Keratinocyte (primary cell): Measurements from ENCODE around the gene DLGAP1. TPM values are rescaled to one million over a fixed set of nuclear protein-coding genes. Genes with fewer than 3 reads are reported as not detected.

Source experiments
- DNase-seq: peaks from one replicate; pipeline ENCODE4 v3.0.0-alpha.2; 2011; ENCODE audit warnings: low read depth, missing footprints, low spot score
- FAIRE-seq: peaks from 2 replicates; lab custom pipeline; 2011; peaks lifted over from hg19 to GRCh38; lab: Jason Lieb, UNC
- H2AFZ ChIP-seq: 2 replicates; pipeline ENCODE4 v1.6.0; 2012; ENCODE audit warnings: low read length, control low read depth, inconsistent platforms; ENCODE audit not compliant: control insufficient read depth
- H3K27ac ChIP-seq: 2 replicates; pipeline ENCODE4 v1.5.1; 2011; ENCODE audit warnings: low read length; ENCODE audit not compliant: control insufficient read depth, insufficient read depth
- H3K27me3 ChIP-seq: 3 replicates; pipeline ENCODE4 v1.6.0; 2011; ENCODE audit warnings: low read length; ENCODE audit not compliant: control insufficient read depth, insufficient read depth; ENCODE audit errors: extremely low read depth
- H3K36me3 ChIP-seq, 2 experiments: 2 replicates in 1 of 2; 3 replicates in 1 of 2; pipeline ENCODE4 v1.5.1; 2011; ENCODE audit warnings: low read length in 2 of 2, mild to moderate bottlenecking in 1 of 2; ENCODE audit not compliant: control insufficient read depth in 2 of 2, insufficient read depth in 2 of 2; ENCODE audit errors: extremely low read depth in 1 of 2
- H3K4me1 ChIP-seq: 3 replicates; pipeline ENCODE4 v1.5.1; 2011; ENCODE audit warnings: low read length; ENCODE audit not compliant: control insufficient read depth, insufficient read depth; ENCODE audit errors: extremely low read depth
- H3K4me2 ChIP-seq: 3 replicates; pipeline ENCODE4 v1.6.0; 2011; ENCODE audit warnings: low read depth, low read length; ENCODE audit not compliant: control insufficient read depth, insufficient read depth; ENCODE audit errors: extremely low read depth
- H3K4me3 ChIP-seq, 3 experiments: fragments of 200-600 bp in 1 of 3; sonication (generic) in 1 of 3; 2 replicates in 2 of 3; 3 replicates in 1 of 3; pipeline ENCODE4 v1.5.1; 2011 to 2016; ENCODE audit warnings: low read length in 3 of 3, mild to moderate bottlenecking in 3 of 3, control low read depth in 2 of 3, inconsistent platforms in 1 of 3, low read depth in 1 of 3, mixed read lengths in 1 of 3, mixed run types in 1 of 3, moderate library complexity in 1 of 3; ENCODE audit not compliant: control insufficient read depth in 2 of 3, insufficient read depth in 2 of 3; ENCODE audit errors: extremely low read depth in 1 of 3
- H3K79me2 ChIP-seq: 2 replicates; pipeline ENCODE4 v1.6.0; 2012; ENCODE audit warnings: low read length; ENCODE audit not compliant: control insufficient read depth, insufficient read depth
- H3K9ac ChIP-seq: 3 replicates; pipeline ENCODE4 v1.6.0; 2011; ENCODE audit warnings: low read length; ENCODE audit not compliant: control insufficient read depth, insufficient read depth; ENCODE audit errors: extremely low read depth
- H3K9me1 ChIP-seq: 3 replicates; pipeline ENCODE4 v1.6.0; 2011; ENCODE audit warnings: low read length; ENCODE audit not compliant: control insufficient read depth, insufficient read depth; ENCODE audit errors: extremely low read depth
- H3K9me3 ChIP-seq: 2 replicates; pipeline ENCODE4 v1.5.1; 2012; ENCODE audit warnings: low read depth, low read length; ENCODE audit not compliant: control insufficient read depth
- H4K20me1 ChIP-seq: 3 replicates; pipeline ENCODE4 v1.6.0; 2011; ENCODE audit warnings: low read length; ENCODE audit not compliant: control insufficient read depth, insufficient read depth; ENCODE audit errors: extremely low read depth
- CTCF ChIP-seq, 3 experiments: IDR thresholded peaks in 1 of 3; conservative IDR thresholded peaks in 1 of 3; optimal IDR thresholded peaks in 1 of 3; 2 replicates in 2 of 3; 3 replicates in 1 of 3; pipeline versions ENCODE3 to v1.5.1; 2011; ENCODE audit warnings: low read length in 3 of 3, mild to moderate bottlenecking in 3 of 3, moderate library complexity in 2 of 3, control low read depth in 1 of 3, inconsistent platforms in 1 of 3; ENCODE audit not compliant: insufficient read depth in 2 of 3; ENCODE audit errors: extremely low read depth in 1 of 3
- EZH2 ChIP-seq: IDR thresholded peaks from one replicate; pipeline ENCODE4 v1.6.1; 2012; ENCODE audit warnings: inconsistent platforms, mild to moderate bottlenecking, low read length, moderate library complexity
- dilution Hi-C: fragments of 300-500 bp; cut with MboI; formaldehyde crosslinking; loops from one replicate; pipeline ENCODE4 v1.7.0; 2020; ENCODE audit warnings: low sequenced_read_pairs; ENCODE audit not compliant: extremely low pct_ligation_motif_present
- polyA plus RNA-seq, 5 experiments: library from polyadenylated mRNA; depleted of rRNA in 3 of 5; stranded (reverse) in 3 of 5; stranded (forward) in 1 of 5; unstranded in 1 of 5; fragments of >200 nt; gene quantifications; 1 replicate in 1 of 5; 2 replicates in 3 of 5; 3 replicates in 1 of 5; pipeline versions ENCODE4 v1.2.1 to v1.2.3, GENCODE V29; 2011 to 2012; ENCODE audit warnings: missing spikeins in 2 of 5, low read depth in 1 of 5, low replicate concordance in 1 of 5

DLGAP1 gene
- polyA plus RNA-seq, 1 donor (not counting 4 experiments of a cell fraction or from before 2014, with no cell fraction given), result not detected

GRCh38 chr18:3486512-3486911, 968.6 kb downstream of the DLGAP1 start:
- FAIRE-seq (no peak), DNase-seq (no peak)
- no peaks in the 10 kb centered on the region for H3K27me3 ChIP-seq
- H3K9me3 ChIP-seq, result no peaks in the 10 kb centered on the region
- H3K9ac ChIP-seq, result no peak overlapping the region
- no peak for TF ChIP-seq EZH2
- no peak for TF ChIP-seq CTCF (optimal IDR thresholded peaks at IDR 0.05 in 1 of 3, IDR thresholded peaks at IDR 0.05 in 1 of 3, conservative IDR thresholded peaks at IDR 0.05 in 1 of 3; ENCODE audit: extremely low read depth in 1 of 3, insufficient read depth in 2 of 3, low read length in 3 of 3)
- H3K4me2 ChIP-seq, result no peak overlapping the region
- no peak overlapping the region for H3K27ac ChIP-seq
- H3K9me1 ChIP-seq, result no peaks in the 10 kb centered on the region
- H3K4me3 ChIP-seq, result no peak overlapping the region
- dilution Hi-C loops, result no loop called here
- H3K36me3 ChIP-seq, result no peaks in the 10 kb centered on the region
- H2AFZ ChIP-seq, result no peak overlapping the region
- no peaks in the 10 kb centered on the region for H3K4me1 ChIP-seq
- no peaks in the 10 kb centered on the region for H4K20me1 ChIP-seq
- H3K79me2 ChIP-seq, result no peaks in the 10 kb centered on the region

GRCh38 chr18:3485153-3486149, 969.7 kb downstream of the DLGAP1 start:
- dilution Hi-C loops, result no loop called here
- H3K27ac ChIP-seq, result no peak overlapping the region
- no peak overlapping the region for H3K4me3 ChIP-seq
- H3K27me3 ChIP-seq, result no peaks in the 10 kb centered on the region
- TF ChIP-seq CTCF (optimal IDR thresholded peaks at IDR 0.05 in 1 of 3, IDR thresholded peaks at IDR 0.05 in 1 of 3, conservative IDR thresholded peaks at IDR 0.05 in 1 of 3; ENCODE audit: extremely low read depth in 1 of 3, insufficient read depth in 2 of 3, low read length in 3 of 3), result no peak
- TF ChIP-seq EZH2, result no peak
- H3K36me3 ChIP-seq, result no peaks in the 10 kb centered on the region
- no peaks in the 10 kb centered on the region for H3K4me1 ChIP-seq
- H2AFZ ChIP-seq, result no peak overlapping the region
- H3K9me3 ChIP-seq, result no peaks in the 10 kb centered on the region
- H3K9ac ChIP-seq, result no peak overlapping the region
- no peaks in the 10 kb centered on the region for H4K20me1 ChIP-seq
- no peaks in the 10 kb centered on the region for H3K79me2 ChIP-seq
- DNase-seq (no peak), FAIRE-seq (no peak)
- H3K4me2 ChIP-seq, result no peak overlapping the region
- no peaks in the 10 kb centered on the region for H3K9me1 ChIP-seq
